Natural killer cell (primary cell): Measurements from ENCODE around the gene TRAM2. TPM values are rescaled to one million over a fixed set of nuclear protein-coding genes. Genes with fewer than 3 reads are reported as not detected.

ENCODE experiments used
- ATAC-seq, 3 donors: fragments of 150-1000 bp in 2 of 3; fragments of 200-7000 bp in 1 of 3; cut with Tn5 transposase; 1 replicate in 1 of 3; 2 replicates in 2 of 3; pipeline ENCODE4 v1.10.0; 2021; ENCODE audit warnings: mild to moderate bottlenecking in 2 of 3, moderate library complexity in 2 of 3
- DNase-seq, 2 donors: peaks; one replicate each; pipeline versions ENCODE4 v3.0.0 to v3.0.0-alpha.2; 2013 to 2021; ENCODE audit warnings: mixed read lengths in 1 of 2
- H3K27ac ChIP-seq: one replicate; pipeline ENCODE4 v1.5.1; 2013; ENCODE audit warnings: mild to moderate bottlenecking, low read length
- H3K27me3 ChIP-seq: one replicate; pipeline ENCODE4 v1.6.1; 2013; ENCODE audit warnings: low read length; ENCODE audit not compliant: control insufficient read depth, insufficient read depth
- H3K36me3 ChIP-seq: one replicate; pipeline ENCODE4 v1.6.1; 2013; ENCODE audit warnings: low read length; ENCODE audit not compliant: control insufficient read depth, insufficient read depth
- H3K4me1 ChIP-seq: one replicate; pipeline ENCODE4 v1.6.1; 2013; ENCODE audit warnings: low read length; ENCODE audit not compliant: control insufficient read depth, insufficient read depth
- H3K4me3 ChIP-seq: one replicate; pipeline ENCODE4 v1.5.1; 2013; ENCODE audit warnings: low read length
- H3K9me3 ChIP-seq: one replicate; pipeline ENCODE4 v1.6.1; 2013; ENCODE audit warnings: low read length; ENCODE audit not compliant: control insufficient read depth, insufficient read depth
- H3K27ac Mint-ChIP-seq, 2 donors: one replicate each; pipeline ENCODE4 v1.8.0; 2022; ENCODE audit warnings: mild to moderate bottlenecking in 2 of 2, mixed read lengths in 2 of 2, moderate library complexity in 1 of 2
- H3K27me3 Mint-ChIP-seq, 2 donors: one replicate each; pipeline ENCODE4 v1.8.0; 2022; ENCODE audit warnings: low read depth in 2 of 2, mixed read lengths in 2 of 2
- H3K36me3 Mint-ChIP-seq: one replicate; pipeline ENCODE4 v1.8.0; 2022; ENCODE audit warnings: mixed read lengths
- H3K4me1 Mint-ChIP-seq, 2 donors: one replicate each; pipeline ENCODE4 v1.8.0; 2022; ENCODE audit warnings: mixed read lengths in 2 of 2
- H3K4me3 Mint-ChIP-seq: one replicate; pipeline ENCODE4 v1.8.0; 2022; ENCODE audit warnings: mild to moderate bottlenecking, moderate library complexity, mixed read lengths
- H3K9me3 Mint-ChIP-seq, 2 donors: one replicate each; pipeline ENCODE4 v1.8.0; 2022; ENCODE audit warnings: mixed read lengths in 2 of 2
- WGBS: methylation state at CpG from one replicate; pipeline ENCODE4 v1.1.7; 2013; ENCODE audit warnings: missing lambda C conversion rate; ENCODE audit not compliant: insufficient coverage; 5-methylcytosine and 5-hydroxymethylcytosine counted together
- intact Hi-C: fragments of 100-400 bp; cut with micrococcal nuclease; formaldehyde crosslinking; loops from one replicate; pipeline ENCODE4 v1.14.2; 2022
- total RNA-seq, 4 donors: library from RNA; stranded (reverse); fragments of 120-200 nt in 1 of 4; gene quantifications; one replicate each; pipeline versions ENCODE4 v1.2.3 to v1.2.4, GENCODE V29; 2013 to 2022
- TF ChIP-seq, protein P1 (sequence below): fragments of 200-600 bp; IDR thresholded peaks from one replicate; pipeline ENCODE4 v1.8.0; 2022; ENCODE audit warnings: antibody characterized with exemption

TRAM2 gene
- total RNA-seq, 3 donors from 2014 or later (not counting 1 experiment from before 2014, with no cell fraction given): 16.2 to 20.0 (median 19.2) TPM

GRCh38 chr6:52457096-52457495 is 119.8 kb downstream of the TRAM2 start:
- Histone ChIP-seq H3K27ac (no peak overlapping the region), H3K9me3 (no peaks in the 10 kb centered on the region), H3K4me3 (no peak overlapping the region), H3K27me3 (no peaks in the 10 kb centered on the region), H3K4me1 (no peaks in the 10 kb centered on the region), H3K36me3 (no peaks in the 10 kb centered on the region)
- Mint-ChIP-seq H3K4me1 (no peaks in the 10 kb centered on the region), H3K36me3 (no peaks in the 10 kb centered on the region), H3K9me3 (peaks cover 0 to 3% of the 10 kb centered on the region in 2 donors), H3K27me3 (no peaks in the 10 kb centered on the region), H3K4me3 (no peak overlapping the region), H3K27ac (no peak overlapping the region)
- DNase-seq (no peak), ATAC-seq (no peak)
- intact Hi-C loops: no loop called here
- 98% methylated on average over 2 of the region's 2 CpGs for WGBS
- TF ChIP-seq, protein P1, sequence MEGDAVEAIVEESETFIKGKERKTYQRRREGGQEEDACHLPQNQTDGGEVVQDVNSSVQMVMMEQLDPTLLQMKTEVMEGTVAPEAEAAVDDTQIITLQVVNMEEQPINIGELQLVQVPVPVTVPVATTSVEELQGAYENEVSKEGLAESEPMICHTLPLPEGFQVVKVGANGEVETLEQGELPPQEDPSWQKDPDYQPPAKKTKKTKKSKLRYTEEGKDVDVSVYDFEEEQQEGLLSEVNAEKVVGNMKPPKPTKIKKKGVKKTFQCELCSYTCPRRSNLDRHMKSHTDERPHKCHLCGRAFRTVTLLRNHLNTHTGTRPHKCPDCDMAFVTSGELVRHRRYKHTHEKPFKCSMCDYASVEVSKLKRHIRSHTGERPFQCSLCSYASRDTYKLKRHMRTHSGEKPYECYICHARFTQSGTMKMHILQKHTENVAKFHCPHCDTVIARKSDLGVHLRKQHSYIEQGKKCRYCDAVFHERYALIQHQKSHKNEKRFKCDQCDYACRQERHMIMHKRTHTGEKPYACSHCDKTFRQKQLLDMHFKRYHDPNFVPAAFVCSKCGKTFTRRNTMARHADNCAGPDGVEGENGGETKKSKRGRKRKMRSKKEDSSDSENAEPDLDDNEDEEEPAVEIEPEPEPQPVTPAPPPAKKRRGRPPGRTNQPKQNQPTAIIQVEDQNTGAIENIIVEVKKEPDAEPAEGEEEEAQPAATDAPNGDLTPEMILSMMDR: no peak

DNA sequence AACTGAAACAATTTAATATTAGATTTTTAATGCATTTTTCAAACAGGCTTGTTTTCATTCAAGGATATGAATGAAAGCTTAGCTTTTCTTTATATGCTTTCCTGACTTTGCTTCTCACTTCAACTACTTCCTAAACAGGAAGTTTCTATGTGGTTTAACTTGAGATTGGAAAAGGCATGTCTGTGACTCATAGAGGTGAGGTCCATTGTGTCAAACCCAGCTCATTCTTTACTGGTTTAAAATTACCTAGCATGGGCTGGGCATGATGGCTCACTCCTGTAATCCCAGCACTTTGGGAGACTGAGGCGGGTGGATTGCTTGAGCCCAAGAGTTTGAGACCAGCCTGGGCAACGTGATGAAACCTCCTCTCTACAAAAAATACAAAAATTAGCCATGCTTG is 122.3 kb downstream of the TRAM2 start:
- Mint-ChIP-seq H3K36me3 (peaks cover 24% of the 10 kb centered on the region), H3K27ac (no peak overlapping the region), H3K27me3 (no peaks in the 10 kb centered on the region), H3K4me1 (no peaks in the 10 kb centered on the region), H3K9me3 (peaks cover 9 to 15% of the 10 kb centered on the region in 2 donors), H3K4me3 (no peak overlapping the region)
- H3K9me3 ChIP-seq: peaks cover 3% of the 10 kb centered on the region
- H3K4me3 ChIP-seq: no peak overlapping the region
- H3K36me3 ChIP-seq: no peaks in the 10 kb centered on the region
- WGBS: 90% methylated on average over 1 of the region's 2 CpGs
- ATAC-seq (no peak), DNase-seq (no peak)
- no peaks in the 10 kb centered on the region for H3K27me3 ChIP-seq
- no peak overlapping the region for H3K27ac ChIP-seq
- intact Hi-C loops: no loop called here
- TF ChIP-seq, protein P1: no peak
- H3K4me1 ChIP-seq: no peaks in the 10 kb centered on the region

Other genes with a start within 250 kb of the TRAM2 start
- 1 to 10 TPM; 2.4 to 5.0 (median 4.6) TPM for gene PAQR8, start 214.9 kb downstream of the TRAM2 start, total RNA-seq
- gene EFHC1, start 156.7 kb downstream of the TRAM2 start, total RNA-seq: 10 to 100 TPM; 10.7 to 20.9 (median 13.7) TPM
- 1 to 10 TPM; 4.8 to 5.6 (median 5.3) TPM for gene TMEM14A, start 94.1 kb upstream of the TRAM2 start, total RNA-seq
- gene GSTA2, start 186.4 kb upstream of the TRAM2 start, total RNA-seq: not detected
- not detected for gene GSTA1, start 226.8 kb upstream of the TRAM2 start, total RNA-seq